ENCODE measurements around the gene HEG1. TPM values are rescaled to one million over a fixed set of nuclear protein-coding genes. Genes with fewer than 3 reads are reported as not detected.

HEG1 gene
- total RNA-seq, 1 experiment from 2014 or later = 69.8 TPM

- intact Hi-C loops (cut with micrococcal nuclease; ENCODE audit: unreplicated experiment) = no loop called here
- Histone ChIP-seq H3K27me3 (replicated peaks; ENCODE audit: control insufficient read depth, insufficient read depth, low read length) (no peaks in the 10 kb centered on the region), H3K4me3 (ENCODE audit: low read depth, low read length) (no peak overlapping the region), H3K36me3 (ENCODE audit: control insufficient read depth, insufficient read depth, low read length) (no peaks in the 10 kb centered on the region), H3K9me3 (no peaks in the 10 kb centered on the region), H3K4me1 (no peaks in the 10 kb centered on the region)
- Mint-ChIP-seq H3K36me3 (ENCODE audit: insufficient read depth, unreplicated experiment) (peaks cover 24% of the 10 kb centered on the region), H3K27me3 (ENCODE audit: insufficient read depth, unreplicated experiment) (no peaks in the 10 kb centered on the region), H3K4me1 (ENCODE audit: low read depth, unreplicated experiment) (no peaks in the 10 kb centered on the region), H3K27ac (ENCODE audit: unreplicated experiment) (no peak overlapping the region), H3K9me3 (ENCODE audit: unreplicated experiment) (no peaks in the 10 kb centered on the region), H3K4me3 (ENCODE audit: unreplicated experiment) (no peak overlapping the region)
- no TSS peak for BruUV-seq (replicated peaks)
- TF ChIP-seq CTCF (IDR thresholded peaks at IDR 0.05; ENCODE audit: insufficient read depth in 1 of 2, low read depth in 1 of 2, low read length in 1 of 2, severe bottlenecking in 1 of 2, unreplicated experiment in 1 of 2) = no peak
- ChIA-PET CTCF (no interaction called here), POLR2A (no interaction called here)
- DNase-seq = no peak
Observed at GRCh38 chr3:124964387-124964786, 91.4 kb downstream of the HEG1 start.

GRCh38 chr3:124963755-124964154 lies 92.0 kb downstream of the HEG1 start:
- POLR2A ChIA-PET = interaction anchor here (0.6 kb wide), 1 partner anchor 128 kb away, joined by 3 read pairs; no protein-coding TSS in a partner anchor
- DNase-seq = no peak

GRCh38 chr3:124962403-124962940 lies 93.3 kb downstream of the HEG1 start:
- ChIA-PET POLR2A (no interaction called here), CTCF (no interaction called here)
- Mint-ChIP-seq H3K9me3 (ENCODE audit: unreplicated experiment) (no peaks in the 10 kb centered on the region), H3K27me3 (ENCODE audit: insufficient read depth, unreplicated experiment) (no peaks in the 10 kb centered on the region), H3K27ac (ENCODE audit: unreplicated experiment) (no peak overlapping the region), H3K36me3 (ENCODE audit: insufficient read depth, unreplicated experiment) (peaks cover 7% of the 10 kb centered on the region), H3K4me1 (ENCODE audit: low read depth, unreplicated experiment) (no peaks in the 10 kb centered on the region), H3K4me3 (ENCODE audit: unreplicated experiment) (no peak overlapping the region)
- H3K27me3 ChIP-seq (replicated peaks; ENCODE audit: control insufficient read depth, insufficient read depth, low read length) = no peaks in the 10 kb centered on the region
- no TSS peak for BruUV-seq (replicated peaks)
- no peaks in the 10 kb centered on the region for H3K36me3 ChIP-seq (ENCODE audit: control insufficient read depth, insufficient read depth, low read length)
- intact Hi-C loops (cut with micrococcal nuclease; ENCODE audit: unreplicated experiment) = no loop called here
- DNase-seq = no peak
- no peaks in the 10 kb centered on the region for H3K9me3 ChIP-seq
- TF ChIP-seq CTCF (IDR thresholded peaks at IDR 0.05; ENCODE audit: insufficient read depth in 1 of 2, low read depth in 1 of 2, low read length in 1 of 2, severe bottlenecking in 1 of 2, unreplicated experiment in 1 of 2) = no peak
- H3K4me1 ChIP-seq = no peaks in the 10 kb centered on the region
- H3K4me3 ChIP-seq (ENCODE audit: low read depth, low read length) = no peak overlapping the region

More at GRCh38 chr3:124963755-124964154, 92.0 kb downstream of the HEG1 start:
- Histone ChIP-seq H3K9me3 (no peaks in the 10 kb centered on the region), H3K27me3 (replicated peaks; ENCODE audit: control insufficient read depth, insufficient read depth, low read length) (no peaks in the 10 kb centered on the region), H3K36me3 (ENCODE audit: control insufficient read depth, insufficient read depth, low read length) (no peaks in the 10 kb centered on the region), H3K4me1 (no peaks in the 10 kb centered on the region), H3K4me3 (ENCODE audit: low read depth, low read length) (no peak overlapping the region)
- Mint-ChIP-seq H3K27ac (ENCODE audit: unreplicated experiment) (no peak overlapping the region), H3K36me3 (ENCODE audit: insufficient read depth, unreplicated experiment) (peaks cover 18% of the 10 kb centered on the region), H3K4me3 (ENCODE audit: unreplicated experiment) (no peak overlapping the region), H3K27me3 (ENCODE audit: insufficient read depth, unreplicated experiment) (no peaks in the 10 kb centered on the region), H3K9me3 (ENCODE audit: unreplicated experiment) (no peaks in the 10 kb centered on the region), H3K4me1 (ENCODE audit: low read depth, unreplicated experiment) (no peaks in the 10 kb centered on the region)
- CTCF ChIA-PET = no interaction called here
- intact Hi-C loops (cut with micrococcal nuclease; ENCODE audit: unreplicated experiment) = no loop called here
- no peak for TF ChIP-seq CTCF (IDR thresholded peaks at IDR 0.05; ENCODE audit: insufficient read depth in 1 of 2, low read depth in 1 of 2, low read length in 1 of 2, severe bottlenecking in 1 of 2, unreplicated experiment in 1 of 2)
- no TSS peak for BruUV-seq (replicated peaks)

Data from Caco-2 (cell line).